Calu3 (cell line): ENCODE measurements around the gene SORBS1. TPM values are rescaled to one million over a fixed set of nuclear protein-coding genes. Genes with fewer than 3 reads are reported as not detected.

Experiments
- BruUV-seq: library from RNA; stranded (reverse); fragments of 400-500 nt; replicated peaks from 2 replicates; lab custom pipeline; 2021; lab: Mats Ljungman, UMichigan
- CTCF ChIA-PET: fragments of 300-600 bp; sonication (Branson Sonifier 250); formaldehyde crosslinking; loops from one replicate; lab custom pipeline; 2022; ENCODE audit warnings: antibody characterized with exemption; lab: Charles Lee
- DNase-seq: peaks from one replicate; pipeline ENCODE4 v3.0.0; 2022
- H3K27ac Mint-ChIP-seq: one replicate; pipeline ENCODE4 v1.8.0; 2022; ENCODE audit warnings: mixed read lengths; ENCODE audit not compliant: unreplicated experiment
- H3K27me3 Mint-ChIP-seq: one replicate; pipeline ENCODE4 v1.8.0; 2022; ENCODE audit warnings: mixed read lengths; ENCODE audit not compliant: unreplicated experiment
- H3K36me3 Mint-ChIP-seq: one replicate; pipeline ENCODE4 v1.8.0; 2022; ENCODE audit warnings: mild to moderate bottlenecking, moderate library complexity, mixed read lengths; ENCODE audit not compliant: insufficient read depth, unreplicated experiment
- H3K4me1 Mint-ChIP-seq: one replicate; pipeline ENCODE4 v1.8.0; 2022; ENCODE audit warnings: mild to moderate bottlenecking, low read depth, mixed read lengths; ENCODE audit not compliant: unreplicated experiment
- H3K4me3 Mint-ChIP-seq: one replicate; pipeline ENCODE4 v1.8.0; 2022; ENCODE audit warnings: mild to moderate bottlenecking, low read depth, moderate library complexity, mixed read lengths; ENCODE audit not compliant: unreplicated experiment
- H3K9me3 Mint-ChIP-seq: one replicate; pipeline ENCODE4 v1.8.0; 2022; ENCODE audit warnings: low read depth, mixed read lengths; ENCODE audit not compliant: unreplicated experiment
- intact Hi-C: fragments of 100-400 bp; cut with micrococcal nuclease; formaldehyde crosslinking; loops from one replicate; pipeline ENCODE4 v1.10.0; 2022; ENCODE audit not compliant: unreplicated experiment
- total RNA-seq: library from RNA; stranded (reverse); gene quantifications from 2 replicates; pipeline ENCODE4 v1.2.3, GENCODE V29; 2022
- TF ChIP-seq, protein P1 (sequence below): fragments of 200-600 bp; IDR thresholded peaks from one replicate; pipeline ENCODE4 v1.8.0; 2022; ENCODE audit warnings: antibody characterized with exemption; ENCODE audit not compliant: unreplicated experiment

Gene SORBS1
- total RNA-seq, 1 experiment from 2014 or later, result 2.8 TPM

DNA sequence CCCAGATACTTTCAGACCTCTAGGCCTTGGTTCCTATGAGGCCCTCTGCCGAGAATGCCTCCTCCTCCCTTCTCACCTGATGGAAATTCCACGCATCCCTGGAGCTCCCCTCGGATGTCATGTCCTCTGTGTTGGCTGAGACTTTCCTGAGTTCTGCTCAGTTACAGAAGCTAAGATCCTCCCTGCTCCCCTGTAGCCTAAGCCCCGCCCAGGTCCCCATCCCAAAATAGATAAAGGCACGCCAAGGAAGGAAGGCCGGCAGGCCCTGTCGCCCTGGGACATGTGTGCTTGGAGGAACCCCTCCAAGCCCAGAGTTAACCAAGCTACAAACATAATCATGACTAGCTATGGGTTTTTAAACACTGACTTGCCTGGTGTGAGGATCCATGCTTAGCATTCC is 123.5 kb downstream of the SORBS1 start:
- no peaks in the 10 kb centered on the region for H3K4me1 Mint-ChIP-seq
- intact Hi-C loops, result no loop called here
- H3K9me3 Mint-ChIP-seq, result no peaks in the 10 kb centered on the region
- no peak overlapping the region for H3K27ac Mint-ChIP-seq
- H3K4me3 Mint-ChIP-seq, result no peak overlapping the region
- BruUV-seq, result no TSS peak
- TF ChIP-seq, protein P1, sequence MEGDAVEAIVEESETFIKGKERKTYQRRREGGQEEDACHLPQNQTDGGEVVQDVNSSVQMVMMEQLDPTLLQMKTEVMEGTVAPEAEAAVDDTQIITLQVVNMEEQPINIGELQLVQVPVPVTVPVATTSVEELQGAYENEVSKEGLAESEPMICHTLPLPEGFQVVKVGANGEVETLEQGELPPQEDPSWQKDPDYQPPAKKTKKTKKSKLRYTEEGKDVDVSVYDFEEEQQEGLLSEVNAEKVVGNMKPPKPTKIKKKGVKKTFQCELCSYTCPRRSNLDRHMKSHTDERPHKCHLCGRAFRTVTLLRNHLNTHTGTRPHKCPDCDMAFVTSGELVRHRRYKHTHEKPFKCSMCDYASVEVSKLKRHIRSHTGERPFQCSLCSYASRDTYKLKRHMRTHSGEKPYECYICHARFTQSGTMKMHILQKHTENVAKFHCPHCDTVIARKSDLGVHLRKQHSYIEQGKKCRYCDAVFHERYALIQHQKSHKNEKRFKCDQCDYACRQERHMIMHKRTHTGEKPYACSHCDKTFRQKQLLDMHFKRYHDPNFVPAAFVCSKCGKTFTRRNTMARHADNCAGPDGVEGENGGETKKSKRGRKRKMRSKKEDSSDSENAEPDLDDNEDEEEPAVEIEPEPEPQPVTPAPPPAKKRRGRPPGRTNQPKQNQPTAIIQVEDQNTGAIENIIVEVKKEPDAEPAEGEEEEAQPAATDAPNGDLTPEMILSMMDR, result no peak
- DNase-seq, result no peak
- H3K36me3 Mint-ChIP-seq, result no peaks in the 10 kb centered on the region
- peaks cover 7% of the 10 kb centered on the region for H3K27me3 Mint-ChIP-seq
- CTCF ChIA-PET, result no interaction called here

DNA sequence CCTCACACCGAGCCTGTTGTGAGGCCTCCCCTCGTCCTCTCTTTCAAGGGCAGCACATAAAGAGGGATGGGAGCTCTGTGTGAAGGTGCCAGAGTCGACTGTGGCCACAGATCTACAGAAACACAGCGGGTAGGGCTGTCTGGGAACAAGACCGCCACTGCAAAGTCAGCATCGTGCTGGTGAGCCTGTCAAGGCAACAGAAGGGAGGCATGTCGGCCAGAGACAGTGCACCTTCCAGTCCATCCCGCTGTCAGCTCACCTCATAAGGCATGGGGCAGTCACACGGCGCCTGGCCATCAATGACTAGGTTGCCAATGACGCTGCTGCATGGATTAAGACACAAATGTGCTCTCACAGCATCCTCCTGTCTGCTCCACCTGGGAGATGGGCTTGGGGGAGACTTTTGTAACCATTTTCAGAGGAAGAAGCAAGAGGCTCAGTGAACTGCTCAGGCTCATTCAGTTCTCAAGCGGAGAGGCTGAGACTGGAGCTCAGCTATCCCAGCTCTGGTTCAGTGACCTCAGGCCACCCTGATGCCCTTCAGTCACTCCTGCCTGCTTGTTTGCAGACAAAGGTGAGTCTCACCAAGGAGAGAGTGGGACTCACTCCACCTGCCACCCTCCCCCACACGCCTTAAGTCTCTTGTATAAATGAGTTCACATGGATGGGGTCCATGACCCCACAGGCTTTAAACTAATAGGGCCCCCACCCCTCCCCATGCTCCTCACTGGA is 125.5 kb downstream of the SORBS1 start:
- intact Hi-C loops, result no loop called here
- Mint-ChIP-seq H3K9me3 (no peaks in the 10 kb centered on the region), H3K4me3 (no peak overlapping the region), H3K27ac (no peak overlapping the region), H3K4me1 (no peaks in the 10 kb centered on the region), H3K27me3 (peaks cover 7% of the 10 kb centered on the region), H3K36me3 (no peaks in the 10 kb centered on the region)
- no TSS peak for BruUV-seq
- TF ChIP-seq, protein P1, result no peak
- CTCF ChIA-PET, result no interaction called here
- no peak for DNase-seq

DNA sequence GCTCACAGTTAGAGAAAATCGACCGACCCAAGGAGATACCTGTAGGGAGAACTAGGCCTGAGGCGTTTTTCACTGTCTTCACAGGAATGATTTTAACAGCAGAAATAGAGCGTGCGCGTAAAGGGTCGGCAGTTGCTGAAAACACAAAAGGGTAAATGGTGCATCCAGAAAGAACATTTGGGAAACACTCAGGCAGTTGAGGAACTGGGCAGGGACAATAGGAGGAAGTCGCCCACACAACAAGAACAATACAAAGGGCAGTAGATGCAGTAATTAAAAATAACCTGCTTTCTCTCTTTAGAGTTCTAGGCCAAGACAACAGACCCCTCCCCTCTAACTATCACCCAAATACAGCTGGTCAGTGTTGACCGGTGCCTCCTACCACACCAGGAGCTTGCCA is 126.6 kb downstream of the SORBS1 start:
- H3K27me3 Mint-ChIP-seq, result peaks cover 7% of the 10 kb centered on the region
- no peaks in the 10 kb centered on the region for H3K4me1 Mint-ChIP-seq
- H3K27ac Mint-ChIP-seq, result no peak overlapping the region
- CTCF ChIA-PET, result no interaction called here
- TF ChIP-seq, protein P1, result no peak
- no peak overlapping the region for H3K4me3 Mint-ChIP-seq
- no TSS peak for BruUV-seq
- intact Hi-C loops, result loop anchor here (5.0 kb wide), 1 partner anchor 62 kb away; no protein-coding TSS in a partner anchor
- no peak for DNase-seq
- no peaks in the 10 kb centered on the region for H3K9me3 Mint-ChIP-seq
- no peaks in the 10 kb centered on the region for H3K36me3 Mint-ChIP-seq

DNA sequence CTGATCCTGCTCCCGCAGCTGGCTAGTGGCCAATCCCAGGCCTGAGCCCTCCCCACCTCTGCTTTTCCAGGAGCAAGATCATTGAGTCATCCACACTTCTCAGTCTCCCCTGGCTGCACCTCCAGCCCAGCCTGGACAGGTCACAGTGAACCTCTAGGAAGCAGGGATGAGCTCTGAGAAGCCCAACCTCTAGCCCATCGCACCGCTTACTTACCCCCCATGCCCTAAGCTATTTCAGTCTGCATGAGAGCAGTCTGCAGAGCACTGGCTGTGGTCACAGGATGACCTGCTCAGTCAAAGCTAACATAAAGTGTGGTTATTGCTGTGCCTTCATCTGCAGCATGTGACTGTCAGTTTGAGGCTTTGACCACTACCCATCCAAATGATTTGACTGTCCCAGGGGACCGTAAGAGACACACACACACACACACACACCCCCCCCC is 129.2 kb downstream of the SORBS1 start:
- CTCF ChIA-PET, result interaction anchor here (1.2 kb wide), 1 partner anchor 168 kb away, joined by 4 read pairs; no protein-coding TSS in a partner anchor
- peaks cover 7% of the 10 kb centered on the region for H3K27me3 Mint-ChIP-seq
- no peaks in the 10 kb centered on the region for H3K9me3 Mint-ChIP-seq
- no TSS peak for BruUV-seq
- H3K36me3 Mint-ChIP-seq, result no peaks in the 10 kb centered on the region
- DNase-seq, result no peak
- no peak overlapping the region for H3K4me3 Mint-ChIP-seq
- H3K4me1 Mint-ChIP-seq, result no peaks in the 10 kb centered on the region
- no peak overlapping the region for H3K27ac Mint-ChIP-seq
- TF ChIP-seq, protein P1, result no peak
- intact Hi-C loops, result loop anchor here (5.0 kb wide), 1 partner anchor 60 kb away; no protein-coding TSS in a partner anchor
